ENCODE results near the gene APP.
"Not testable (repeated sequence)": the region's sequence is repeated elsewhere in the genome, so short reads cannot be mapped to it uniquely, and the experiment has no call there.

The APP gene

GRCh38 chr21:25929856-25930520 is 240.6 kb downstream of the APP start:
- no peak for TF ChIP-seq CTCF (IDR thresholded peaks at IDR 0.05)
- no peak for TF ChIP-seq ZFX (IDR thresholded peaks at IDR 0.05; ENCODE audit: borderline replicate concordance)
- H3K27ac ChIP-seq, result no peak overlapping the region

GRCh38 chr21:25927195-25927880 is 243.2 kb downstream of the APP start:
- TF ChIP-seq CTCF (IDR thresholded peaks at IDR 0.05), result no peak
- no peak for TF ChIP-seq ZFX (IDR thresholded peaks at IDR 0.05; ENCODE audit: borderline replicate concordance)
- H3K27ac ChIP-seq, result no peak overlapping the region

- TF ChIP-seq CTCF (IDR thresholded peaks at IDR 0.05) (no peak), ZFX (IDR thresholded peaks at IDR 0.05; ENCODE audit: borderline replicate concordance) (no peak)
- H3K27ac ChIP-seq, result no peak overlapping the region
Observed at GRCh38 chr21:25925936-25926335, 244.6 kb downstream of the APP start.

- TF ChIP-seq CTCF (IDR thresholded peaks at IDR 0.05), result no peak
- TF ChIP-seq ZFX (IDR thresholded peaks at IDR 0.05; ENCODE audit: borderline replicate concordance), result no peak
- no peak overlapping the region for H3K27ac ChIP-seq
Observed at GRCh38 chr21:25925064-25925800, 245.3 kb downstream of the APP start.

GRCh38 chr21:25918152-25918551 is 252.4 kb downstream of the APP start:
- not testable (repeated sequence) for H3K27ac ChIP-seq

GRCh38 chr21:25916226-25916625 is 254.3 kb downstream of the APP start:
- TF ChIP-seq ZFX (IDR thresholded peaks at IDR 0.05; ENCODE audit: borderline replicate concordance), result no peak
- no peak for TF ChIP-seq CTCF (IDR thresholded peaks at IDR 0.05)
- H3K27ac ChIP-seq, result no peak overlapping the region

- TF ChIP-seq ZFX (IDR thresholded peaks at IDR 0.05; ENCODE audit: borderline replicate concordance) (no peak), CTCF (IDR thresholded peaks at IDR 0.05) (no peak)
- H3K27ac ChIP-seq, result no peak overlapping the region
Observed at GRCh38 chr21:25913479-25913878, 257.1 kb downstream of the APP start.

Measured in 22Rv1 (cell line).